ENCODE measurements around the gene TMEM150C.

Gene TMEM150C

DNA sequence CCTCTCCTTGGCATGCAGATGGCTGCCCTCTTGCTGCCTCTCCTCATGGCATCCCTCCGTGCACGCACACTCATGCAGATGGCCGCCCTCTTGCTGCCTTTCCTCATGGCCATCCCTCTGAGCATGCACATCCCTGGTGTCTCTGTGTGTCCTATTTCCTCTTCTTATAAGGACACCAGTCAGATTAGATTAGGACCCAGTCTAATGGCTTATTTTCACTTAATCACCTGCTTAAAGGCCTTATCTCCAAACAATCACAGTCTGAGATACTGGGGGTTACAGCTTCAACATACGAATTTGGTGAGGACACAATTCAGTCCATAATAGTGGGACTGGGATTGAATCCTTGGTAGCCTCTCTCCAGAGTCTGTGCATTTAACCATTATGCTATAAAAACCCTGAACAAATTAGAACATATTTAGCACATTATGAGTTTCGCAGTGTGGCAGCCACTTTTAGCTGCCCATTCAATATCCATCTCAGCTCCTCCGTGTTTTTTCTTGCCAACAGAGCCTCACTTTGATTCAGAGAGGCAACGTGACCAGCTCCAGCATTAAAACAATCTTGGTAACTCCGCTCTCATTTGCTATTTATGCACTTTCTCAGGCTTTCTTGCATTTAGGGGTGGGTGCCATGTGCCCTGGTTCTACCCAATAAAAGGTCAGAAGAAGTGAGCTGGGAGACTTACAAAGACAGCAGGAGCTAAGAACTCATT is 26.2 kb upstream of the TMEM150C start:
- in situ Hi-C loops (cut with HindIII; ENCODE audit: low sequenced_read_pairs): no loop called here
- DNase-seq (ENCODE audit: low read depth, low spot score): no peak
- H3K4me3 ChIP-seq (ENCODE audit: low read depth, low read length): no peak overlapping the region
- TF ChIP-seq, protein P1, sequence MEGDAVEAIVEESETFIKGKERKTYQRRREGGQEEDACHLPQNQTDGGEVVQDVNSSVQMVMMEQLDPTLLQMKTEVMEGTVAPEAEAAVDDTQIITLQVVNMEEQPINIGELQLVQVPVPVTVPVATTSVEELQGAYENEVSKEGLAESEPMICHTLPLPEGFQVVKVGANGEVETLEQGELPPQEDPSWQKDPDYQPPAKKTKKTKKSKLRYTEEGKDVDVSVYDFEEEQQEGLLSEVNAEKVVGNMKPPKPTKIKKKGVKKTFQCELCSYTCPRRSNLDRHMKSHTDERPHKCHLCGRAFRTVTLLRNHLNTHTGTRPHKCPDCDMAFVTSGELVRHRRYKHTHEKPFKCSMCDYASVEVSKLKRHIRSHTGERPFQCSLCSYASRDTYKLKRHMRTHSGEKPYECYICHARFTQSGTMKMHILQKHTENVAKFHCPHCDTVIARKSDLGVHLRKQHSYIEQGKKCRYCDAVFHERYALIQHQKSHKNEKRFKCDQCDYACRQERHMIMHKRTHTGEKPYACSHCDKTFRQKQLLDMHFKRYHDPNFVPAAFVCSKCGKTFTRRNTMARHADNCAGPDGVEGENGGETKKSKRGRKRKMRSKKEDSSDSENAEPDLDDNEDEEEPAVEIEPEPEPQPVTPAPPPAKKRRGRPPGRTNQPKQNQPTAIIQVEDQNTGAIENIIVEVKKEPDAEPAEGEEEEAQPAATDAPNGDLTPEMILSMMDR (IDR thresholded peaks at IDR 0.05; ENCODE audit: low read depth, low read length): no peak

DNA sequence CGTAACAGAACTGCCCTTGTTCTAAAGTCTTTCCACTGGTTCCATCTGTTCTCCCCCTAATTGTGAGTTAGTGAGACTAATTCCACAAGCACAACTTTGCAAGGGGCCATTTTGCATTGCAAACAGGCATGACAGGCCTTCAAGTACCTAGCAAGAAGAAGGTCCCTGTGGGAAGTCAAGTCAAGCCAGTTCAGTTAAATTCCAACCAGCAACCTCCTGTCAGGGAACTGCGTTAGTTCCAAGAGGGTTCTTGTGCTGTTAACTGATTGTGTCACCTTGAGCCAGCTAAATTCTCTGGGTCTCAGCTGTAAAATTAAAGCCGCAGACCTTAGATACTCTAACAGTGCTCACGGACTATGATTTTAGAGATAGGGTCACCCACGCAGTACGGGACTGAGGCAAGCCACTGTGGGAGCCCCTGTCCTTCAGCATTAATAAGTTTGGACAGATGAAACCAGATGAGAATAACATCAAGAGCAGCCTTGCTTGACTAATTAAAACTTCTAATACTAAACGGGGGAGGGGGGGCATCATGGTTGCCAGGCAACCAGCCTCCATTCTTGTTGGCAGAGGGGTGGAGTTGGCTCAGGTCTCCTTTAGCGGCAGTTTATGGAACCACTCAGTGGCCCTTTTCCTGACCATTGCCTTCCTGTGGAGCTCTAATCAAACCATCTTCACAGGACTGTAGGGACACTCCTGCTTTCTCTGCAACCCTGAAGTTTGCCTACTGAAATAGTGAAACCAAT is 24.1 kb upstream of the TMEM150C start:
- in situ Hi-C loops (cut with HindIII; ENCODE audit: low sequenced_read_pairs): no loop called here
- no peak overlapping the region for H3K4me3 ChIP-seq (ENCODE audit: low read depth, low read length)
- no peak for DNase-seq (ENCODE audit: low read depth, low spot score)
- TF ChIP-seq, protein P1 (IDR thresholded peaks at IDR 0.05; ENCODE audit: low read depth, low read length): no peak

DNA sequence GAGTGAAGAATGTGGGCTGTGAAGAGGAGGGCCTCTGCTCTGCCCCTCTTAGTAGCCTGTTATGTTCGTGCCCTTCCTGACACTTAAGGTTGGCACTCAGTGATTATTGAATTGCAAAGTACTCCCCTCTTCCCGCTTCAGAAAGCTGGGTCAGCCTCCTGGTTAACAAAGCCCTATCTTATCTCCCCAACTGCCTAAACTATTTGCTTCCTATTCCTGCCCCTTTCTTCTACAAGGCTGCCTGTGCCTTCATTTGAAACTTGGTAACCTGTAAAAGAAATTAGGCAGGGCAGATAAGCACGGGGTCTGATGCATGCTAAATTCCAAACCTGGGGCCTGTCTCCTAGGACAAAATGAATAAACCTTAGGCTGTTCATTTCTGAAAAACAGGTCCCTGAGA is 23.1 kb upstream of the TMEM150C start:
- TF ChIP-seq, protein P1 (IDR thresholded peaks at IDR 0.05; ENCODE audit: low read depth, low read length): no peak
- in situ Hi-C loops (cut with HindIII; ENCODE audit: low sequenced_read_pairs): no loop called here

DNA sequence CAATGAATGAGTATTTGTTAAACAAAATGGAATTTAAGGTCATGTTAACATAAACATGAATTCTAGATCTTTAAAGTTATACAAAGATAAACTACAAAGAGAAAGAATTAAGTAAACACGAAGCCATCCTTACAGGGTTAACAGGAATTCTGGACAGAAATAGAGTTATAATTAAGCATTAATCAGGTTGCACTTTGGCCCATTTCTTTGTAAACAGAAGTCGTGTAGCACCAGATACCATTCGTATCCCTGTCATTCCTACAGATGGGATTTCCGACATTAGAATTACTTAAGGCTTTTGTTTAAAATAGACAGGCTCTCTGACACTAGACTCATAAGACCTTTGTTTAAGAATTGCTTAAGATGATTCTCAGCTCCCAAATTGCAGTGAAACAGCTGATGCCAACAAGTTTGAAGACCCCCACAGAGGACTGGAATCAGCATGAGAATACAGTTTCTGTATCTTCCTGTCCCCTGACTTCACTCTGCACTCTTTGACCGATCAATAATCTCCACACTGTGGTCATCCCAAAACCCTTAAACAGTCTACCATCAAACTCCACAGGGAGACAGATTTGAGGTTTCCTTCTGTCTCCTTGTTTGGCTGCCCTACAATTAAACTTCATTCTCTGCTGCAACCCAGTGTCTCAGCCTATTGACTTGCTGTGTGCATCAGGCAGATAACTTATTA is 22.3 kb upstream of the TMEM150C start:
- in situ Hi-C loops (cut with HindIII; ENCODE audit: low sequenced_read_pairs): no loop called here
- H3K4me3 ChIP-seq (ENCODE audit: low read depth, low read length): no peak overlapping the region
- DNase-seq (ENCODE audit: low read depth, low spot score): no peak
- TF ChIP-seq, protein P1 (IDR thresholded peaks at IDR 0.05; ENCODE audit: low read depth, low read length): no peak

More for the DNA sequence above, 23.1 kb upstream of the TMEM150C start:
- no peak for DNase-seq (ENCODE audit: low read depth, low spot score)
- no peak overlapping the region for H3K4me3 ChIP-seq (ENCODE audit: low read depth, low read length)

DNA sequence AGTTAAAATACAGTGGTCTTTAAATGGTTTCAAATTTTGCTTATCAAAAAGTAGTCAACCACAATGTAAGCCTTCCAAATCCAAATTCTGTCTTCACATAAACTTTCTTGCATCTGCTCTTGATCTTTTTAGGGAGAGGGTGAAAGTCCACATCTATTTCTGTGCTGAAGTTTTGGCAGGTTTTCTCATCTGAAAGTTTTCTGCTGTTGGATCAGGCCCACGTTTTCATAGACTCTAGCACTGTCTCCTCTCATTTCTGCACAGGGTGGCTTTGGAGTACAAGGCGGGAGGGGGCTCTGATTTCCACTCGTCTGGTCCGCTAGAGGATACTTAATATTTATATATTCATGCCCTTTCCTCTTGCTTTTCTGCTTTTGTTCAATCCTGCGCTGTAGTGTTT is 18.1 kb upstream of the TMEM150C start:
- H3K4me3 ChIP-seq (ENCODE audit: low read depth, low read length): no peak overlapping the region
- in situ Hi-C loops (cut with HindIII; ENCODE audit: low sequenced_read_pairs): no loop called here
- TF ChIP-seq, protein P1 (IDR thresholded peaks at IDR 0.05; ENCODE audit: low read depth, low read length): no peak
- no peak for DNase-seq (ENCODE audit: low read depth, low spot score)

DNA sequence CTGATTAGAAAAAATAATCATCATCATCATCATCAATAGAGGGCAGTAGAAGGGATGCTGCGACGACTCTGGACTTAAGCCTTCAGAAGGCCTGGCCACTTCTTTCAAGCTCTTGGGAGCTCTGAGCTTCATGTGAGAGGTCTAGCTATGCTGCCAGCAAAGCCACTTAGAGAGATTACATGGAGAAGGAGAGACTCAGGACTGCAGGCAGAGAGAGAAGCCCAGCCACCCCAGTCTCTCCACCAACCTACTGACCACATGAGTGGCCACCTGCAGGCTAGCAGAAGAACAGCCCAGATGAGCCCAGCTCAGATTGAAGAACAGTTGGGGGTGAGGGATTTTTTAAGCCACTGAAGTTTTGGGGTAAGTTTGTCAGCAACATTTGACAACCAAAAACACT is 17.1 kb upstream of the TMEM150C start:
- in situ Hi-C loops (cut with HindIII; ENCODE audit: low sequenced_read_pairs): no loop called here
- H3K4me3 ChIP-seq (ENCODE audit: low read depth, low read length): no peak overlapping the region
- DNase-seq (ENCODE audit: low read depth, low spot score): no peak
- TF ChIP-seq, protein P1 (IDR thresholded peaks at IDR 0.05; ENCODE audit: low read depth, low read length): peak; percentile 36

Measured in astrocyte of the spinal cord (primary cell).